Ecto neural progenitor cell (in vitro differentiated cells): ENCODE data around the gene DAPK2.
"Not testable (repeated sequence)": the region's sequence is repeated elsewhere in the genome, so short reads cannot be mapped to it uniquely, and the experiment has no call there.

ENCODE experiments used
- DNase-seq: peaks from one replicate; pipeline ENCODE4 v3.0.0-alpha.2; 2018; ENCODE audit warnings: low spot score

Gene DAPK2

GRCh38 chr15:63915209-63915872 is 130.9 kb downstream of the DAPK2 start:
- no peak for DNase-seq

DNA sequence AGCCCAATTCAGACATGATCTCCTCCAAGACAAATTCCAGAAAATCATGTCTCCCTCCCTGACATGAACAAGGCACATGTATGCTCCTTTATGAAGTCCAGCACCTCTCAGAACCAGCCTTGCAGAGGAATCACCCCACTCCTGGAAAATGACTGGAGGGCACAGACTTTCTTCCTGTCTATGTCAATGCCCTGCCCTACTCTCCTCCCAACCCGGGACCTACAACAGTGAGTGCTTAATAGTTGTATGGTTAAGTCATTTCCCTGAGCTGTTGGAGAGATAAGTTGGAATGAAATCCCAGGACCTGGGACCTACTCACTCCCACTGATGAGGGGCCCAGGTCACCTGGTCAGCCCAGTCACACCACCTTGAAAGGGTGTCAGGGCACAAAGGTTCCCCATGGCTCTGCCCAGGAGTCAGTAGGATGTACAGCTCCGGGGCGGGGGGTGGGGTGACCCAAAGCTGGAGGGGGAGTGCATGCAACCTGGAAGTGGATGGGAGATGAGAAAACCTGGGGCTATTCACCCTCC is 132.4 kb downstream of the DAPK2 start:
- DNase-seq = no peak

- DNase-seq = no peak
These were observed 132.9 kb downstream of the DAPK2 start for GRCh38 chr15:63913336-63913735.

DNA sequence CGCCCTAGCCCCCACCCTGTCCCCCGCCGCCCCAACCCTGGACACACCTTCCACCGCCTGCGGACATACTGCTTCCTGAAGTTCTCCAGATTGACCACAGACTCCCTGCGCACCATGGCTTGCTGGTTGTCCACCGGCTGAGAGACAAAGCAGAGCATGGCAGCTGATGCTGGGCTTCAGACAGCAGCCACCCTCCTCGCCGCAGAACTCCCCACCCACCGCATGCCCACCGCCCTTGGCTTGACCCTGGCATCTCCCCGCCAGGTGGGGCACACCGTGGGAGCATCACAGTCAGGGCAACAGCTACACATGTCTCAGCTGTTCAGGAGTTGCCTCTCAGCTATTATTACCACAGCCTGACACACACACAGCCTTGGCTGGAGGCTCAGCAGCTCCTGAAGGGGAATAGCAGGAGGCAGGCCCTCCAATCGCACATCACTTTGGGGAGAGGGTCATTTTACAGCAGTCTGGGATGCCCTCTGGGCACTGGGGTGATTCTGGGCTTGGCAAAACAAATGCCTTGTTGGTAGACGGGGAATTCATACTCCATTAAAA is 134.1 kb downstream of the DAPK2 start:
- no peak for DNase-seq

DNA sequence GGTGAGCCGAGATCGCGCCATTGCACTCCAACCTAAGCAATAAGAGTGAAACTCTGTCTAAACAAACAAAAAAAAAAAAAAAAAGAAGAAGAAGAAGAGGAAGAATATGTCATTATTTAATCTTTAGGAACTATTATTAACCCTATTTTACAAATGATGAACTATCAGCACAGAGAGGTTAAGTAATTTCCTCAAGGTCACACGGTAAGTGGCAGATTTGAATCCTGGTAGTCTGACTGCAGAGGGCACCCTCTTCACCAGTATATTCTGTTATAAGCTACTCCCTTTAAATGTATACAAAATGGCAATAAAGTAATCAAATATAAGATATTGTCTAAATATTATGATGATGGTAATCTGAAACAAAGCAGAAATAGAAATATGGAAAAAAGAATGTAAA is 135.1 kb downstream of the DAPK2 start:
- no peak for DNase-seq

DNA sequence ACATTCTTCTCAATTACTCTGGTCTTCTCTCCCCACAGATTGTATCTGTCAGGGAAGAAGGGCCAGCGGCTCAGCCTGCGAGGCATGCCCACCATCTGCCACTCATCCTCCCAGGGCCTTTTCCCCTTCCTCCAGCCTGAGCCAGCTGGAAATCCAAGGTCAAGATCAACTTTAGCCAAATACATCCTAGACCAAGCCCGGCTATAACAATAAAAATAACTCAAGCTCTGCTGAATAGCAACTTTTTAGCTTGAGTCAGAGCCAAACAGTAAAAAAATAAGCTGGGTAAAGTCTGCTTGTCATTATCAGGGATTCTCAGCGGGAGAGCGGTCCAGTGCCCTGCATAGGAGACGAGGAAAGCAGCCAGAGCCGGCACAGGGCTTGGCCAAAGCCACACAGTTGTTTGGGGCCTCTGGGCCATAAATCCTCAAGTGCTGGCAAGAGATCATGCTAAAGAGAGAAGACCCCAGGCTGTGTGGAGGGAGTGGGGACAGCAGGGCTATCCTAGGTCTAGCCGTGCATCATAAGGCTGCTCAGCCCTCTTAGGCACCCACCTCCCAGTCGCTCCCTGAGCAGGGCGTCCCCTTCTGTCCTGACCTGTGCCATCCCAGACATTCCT is 136.4 kb downstream of the DAPK2 start:
- DNase-seq = no peak

DNA sequence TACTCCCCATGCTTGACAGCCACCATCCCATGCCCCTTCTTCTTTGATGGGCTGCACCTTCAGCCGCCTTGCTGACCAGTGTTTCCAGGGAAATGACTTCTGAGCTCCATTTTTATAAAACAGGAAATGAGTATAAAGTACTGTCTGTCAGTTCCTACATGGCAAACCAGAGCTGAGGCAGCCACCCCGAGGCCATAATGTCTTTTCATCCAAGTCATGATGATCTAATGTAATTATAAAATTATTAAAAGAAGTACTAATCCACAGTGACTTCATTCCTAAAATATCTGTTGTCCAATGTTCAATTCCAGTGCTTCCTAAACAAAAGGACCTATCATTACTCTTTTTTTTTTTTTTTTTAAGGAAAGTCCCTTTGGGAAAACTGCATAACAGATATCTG is 137.3 kb downstream of the DAPK2 start:
- no peak for DNase-seq

- DNase-seq = no peak
These were observed 138.0 kb downstream of the DAPK2 start for GRCh38 chr15:63908281-63908680.

DNA sequence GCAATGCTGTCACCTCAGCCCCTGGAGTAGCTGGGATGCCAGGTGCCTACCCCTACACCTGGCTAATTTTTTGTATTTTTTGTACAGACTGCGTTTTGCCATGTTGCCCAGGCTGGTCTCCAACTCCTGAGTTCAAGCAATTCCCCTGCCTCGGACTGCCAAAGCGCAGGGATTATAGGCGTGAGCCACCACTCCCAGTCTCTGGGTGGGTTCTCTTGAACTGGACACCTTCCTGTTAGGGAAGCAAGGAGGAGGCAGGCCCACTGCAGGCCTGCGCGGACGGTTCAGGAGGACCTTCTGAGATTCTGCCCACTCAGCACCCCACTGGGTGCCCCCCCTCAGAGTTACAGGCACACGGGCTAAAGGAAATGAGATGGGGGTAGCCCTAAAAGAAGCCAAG is 138.8 kb downstream of the DAPK2 start:
- no peak for DNase-seq

DNA sequence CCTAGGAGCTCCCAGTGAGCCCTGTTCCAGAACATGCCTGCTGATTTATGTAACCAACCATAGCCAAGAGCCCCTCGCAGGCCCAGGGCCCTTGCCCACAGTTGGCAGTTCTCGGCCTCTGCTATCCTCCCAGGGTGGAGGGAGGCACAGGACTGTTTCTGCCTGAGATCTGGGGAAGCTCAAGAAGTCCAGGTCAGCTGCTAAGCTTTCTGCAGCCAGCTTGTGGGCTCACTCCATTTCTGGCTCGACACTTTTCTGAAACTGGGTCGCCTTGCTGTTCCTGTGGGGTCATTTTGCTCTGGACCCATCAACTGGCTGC is 140.1 kb downstream of the DAPK2 start:
- DNase-seq = no peak

DNA sequence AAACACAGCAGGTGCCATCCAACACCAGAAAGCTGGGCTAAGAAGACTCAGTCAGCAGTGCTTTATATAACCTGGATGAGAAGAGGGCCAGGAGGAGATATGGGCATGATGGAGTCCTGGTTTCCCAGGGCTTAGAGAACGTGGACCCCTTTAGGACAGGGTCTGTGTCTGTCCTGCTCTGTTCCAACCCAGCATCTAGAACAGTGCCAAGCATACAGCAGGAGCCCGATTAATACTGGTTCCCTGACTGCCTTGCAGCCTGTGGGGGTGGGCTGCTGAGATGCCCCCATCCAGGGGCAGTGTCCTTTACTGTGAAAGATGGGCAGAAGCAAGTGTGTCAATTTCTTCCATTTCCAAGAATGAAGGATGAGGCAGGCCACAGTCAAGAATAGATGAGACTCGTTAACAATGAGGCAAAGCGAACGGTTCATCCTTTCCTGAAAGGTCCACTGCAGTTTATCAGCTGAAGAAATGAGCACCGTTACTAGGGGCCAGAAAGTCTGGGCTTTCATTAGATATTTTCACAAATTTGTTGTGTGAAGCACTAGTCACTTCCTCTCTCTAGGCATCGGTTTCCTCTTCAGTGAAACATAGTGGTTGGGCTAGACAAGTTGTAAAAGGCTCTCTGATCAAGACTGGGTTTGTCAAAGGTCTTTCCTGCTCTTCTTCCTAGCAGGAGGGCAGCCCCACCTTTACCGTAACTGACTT is 140.6 kb downstream of the DAPK2 start:
- DNase-seq = no peak

- DNase-seq = no peak
These were observed 141.2 kb downstream of the DAPK2 start for GRCh38 chr15:63905131-63905530.

- DNase-seq = no peak
These were observed 142.2 kb downstream of the DAPK2 start for GRCh38 chr15:63904042-63904441.

DNA sequence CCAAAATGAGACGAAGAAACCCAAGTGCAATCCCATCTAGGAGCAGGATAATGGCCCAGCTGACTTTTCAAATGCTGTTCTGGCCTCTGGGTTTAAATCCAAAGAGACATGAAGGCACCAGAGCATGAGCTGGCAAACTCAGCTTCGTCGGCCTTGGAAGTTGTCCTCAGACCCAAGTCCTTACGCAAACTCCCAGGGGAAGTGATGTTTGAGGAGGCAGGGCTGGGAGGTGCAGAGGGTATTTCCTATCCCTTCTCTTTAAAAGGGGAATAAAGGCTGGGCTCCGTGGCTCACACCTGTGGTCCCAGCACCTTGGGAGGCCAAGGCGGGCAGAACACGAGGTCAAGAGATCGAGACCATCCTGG is 143.6 kb downstream of the DAPK2 start:
- no peak for DNase-seq

- DNase-seq = no peak
These were observed 144.2 kb downstream of the DAPK2 start for GRCh38 chr15:63901912-63902670.

GRCh38 chr15:63900306-63900705 is 146.0 kb downstream of the DAPK2 start:
- no peak for DNase-seq

DNA sequence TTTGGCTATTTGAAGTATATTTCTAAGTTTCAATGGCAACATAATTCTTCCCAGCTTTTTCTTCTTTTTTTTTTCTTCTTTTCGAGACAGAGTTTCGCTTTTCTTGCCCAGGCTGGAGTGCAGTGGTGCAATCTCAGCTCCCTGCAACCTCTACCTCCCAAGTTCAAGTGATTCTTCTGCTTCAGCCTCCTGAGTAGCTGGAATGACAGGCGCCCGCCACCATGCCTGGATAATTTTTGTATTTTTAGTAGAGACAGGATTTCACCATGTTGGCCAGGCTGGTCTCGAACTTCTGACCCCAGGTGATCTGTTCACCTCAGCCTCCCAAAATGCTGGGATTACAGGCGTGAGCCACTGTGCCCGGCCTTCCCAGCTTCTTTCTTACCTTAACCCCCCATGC is 146.7 kb downstream of the DAPK2 start:
- not testable (repeated sequence) for DNase-seq

GRCh38 chr15:63899193-63899592 is 147.1 kb downstream of the DAPK2 start:
- DNase-seq = no peak

DNA sequence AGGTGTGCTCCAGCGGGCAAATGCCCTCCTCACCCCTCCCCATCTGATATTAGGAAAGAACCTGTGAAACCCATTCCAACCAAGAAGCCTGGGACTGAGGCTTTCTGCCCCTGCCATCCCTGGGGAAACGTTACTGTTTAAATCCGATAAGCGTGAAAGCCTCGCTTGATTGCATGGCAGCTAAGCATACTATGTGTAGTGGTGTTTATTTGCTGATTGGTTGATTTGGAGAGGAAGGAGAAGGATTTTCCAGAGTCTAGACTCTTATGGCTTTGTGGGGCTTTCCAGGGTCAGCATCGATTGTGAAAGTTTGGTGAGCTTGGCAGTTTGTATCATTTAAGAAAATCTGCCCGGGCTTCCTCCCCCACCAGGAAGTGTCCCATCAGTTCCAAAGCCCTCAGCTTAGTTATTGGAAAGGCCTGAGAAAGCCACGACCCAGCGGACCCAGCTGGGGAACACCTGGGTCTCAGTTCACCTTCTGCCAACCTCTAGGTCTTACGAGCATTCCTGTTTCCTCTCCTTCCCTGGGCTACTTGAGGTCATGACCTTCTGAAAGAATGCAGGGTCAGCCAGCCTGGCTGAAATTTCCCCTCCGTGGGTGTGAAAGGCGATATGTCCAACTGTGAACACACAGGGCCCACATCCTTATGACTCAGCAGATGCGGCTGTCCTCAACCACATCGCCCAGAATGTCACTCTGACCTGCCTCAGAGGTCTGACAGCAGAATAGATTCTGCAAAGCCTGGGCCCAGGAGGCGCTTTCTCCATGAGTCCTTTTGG is 149.8 kb downstream of the DAPK2 start:
- no peak for DNase-seq

- DNase-seq = no peak
These were observed 150.5 kb downstream of the DAPK2 start for GRCh38 chr15:63895787-63896218.

DNA sequence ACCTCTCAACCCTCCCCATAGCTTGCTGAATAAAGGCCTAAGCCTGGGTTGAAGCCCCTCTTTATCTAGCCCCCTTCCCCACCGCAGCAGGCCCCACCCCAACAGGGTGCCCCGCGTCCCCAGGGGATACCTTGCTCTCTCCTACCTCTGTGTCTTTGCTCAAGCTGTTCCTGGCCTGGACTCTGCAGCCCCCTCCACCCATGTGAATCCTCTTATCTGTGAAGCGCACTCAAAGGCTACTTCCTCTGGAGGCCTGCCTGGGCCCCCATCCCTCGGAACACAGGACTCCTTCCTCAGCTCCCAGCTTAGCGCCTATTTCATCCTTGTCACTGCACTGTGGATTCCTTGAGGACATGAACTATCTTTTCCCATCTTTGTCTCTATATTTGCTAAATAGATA is 151.1 kb downstream of the DAPK2 start:
- no peak for DNase-seq

GRCh38 chr15:63894662-63894949 is 151.7 kb downstream of the DAPK2 start:
- no peak for DNase-seq
